ENCODE measurements around the gene SH3PXD2A. TPM values are rescaled to one million over a fixed set of nuclear protein-coding genes. Genes with fewer than 3 reads are reported as not detected.

Gene SH3PXD2A
- total and polyA plus RNA-seq, 9 of the 15 experiments (the other 6 are each of a cell fraction or from before 2014, with no cell fraction given), result 0.41 to 9.3 (median 2.5) TPM

DNA sequence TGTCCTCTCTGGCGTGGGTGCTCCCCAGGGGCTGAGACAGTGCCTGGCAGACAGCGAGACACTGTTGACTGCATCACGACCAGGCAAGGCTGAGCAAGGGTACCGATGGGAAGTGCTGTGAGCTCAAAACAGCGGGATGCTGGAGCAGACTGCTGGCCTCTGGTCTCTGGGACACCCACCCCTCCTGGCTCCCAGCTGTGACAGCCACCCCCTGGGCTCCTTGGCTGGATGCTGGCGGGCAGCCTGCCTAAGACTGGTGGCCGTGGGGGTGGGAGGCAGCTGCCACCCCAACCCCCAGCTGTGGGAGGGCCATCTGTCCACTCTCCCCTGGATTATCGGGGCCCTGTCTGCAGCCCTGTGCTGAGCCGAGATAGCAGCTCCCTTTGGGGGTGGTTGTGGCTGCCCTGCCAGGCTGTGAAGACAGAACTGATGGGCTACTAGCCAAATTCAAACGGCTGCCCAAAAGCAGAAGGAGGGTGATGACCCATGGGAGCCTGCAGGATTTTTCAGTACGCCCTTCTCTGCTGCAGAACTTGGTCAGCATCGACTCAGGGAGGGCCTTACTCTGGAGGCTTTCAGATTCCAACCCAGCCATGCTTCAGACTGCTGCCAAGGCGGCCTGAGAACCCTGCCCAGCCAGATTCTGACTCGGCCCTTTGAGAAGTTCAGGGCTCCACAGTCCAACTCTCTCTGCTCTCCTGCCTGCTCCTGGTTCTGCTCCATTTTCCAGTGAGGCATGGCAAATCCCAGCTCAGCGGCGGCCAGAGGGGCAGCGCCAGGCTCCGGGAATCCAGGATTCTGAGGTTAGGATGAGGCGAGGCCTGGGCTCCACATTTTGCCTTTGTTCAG, 236.6 kb downstream of the SH3PXD2A start (continued):
- TF ChIP-seq ZNF197 (CRISPR knock-in tag; IDR thresholded peaks at IDR 0.05; ENCODE audit: low read depth), result peak; percentile 71
- TF ChIP-seq, protein P1, sequence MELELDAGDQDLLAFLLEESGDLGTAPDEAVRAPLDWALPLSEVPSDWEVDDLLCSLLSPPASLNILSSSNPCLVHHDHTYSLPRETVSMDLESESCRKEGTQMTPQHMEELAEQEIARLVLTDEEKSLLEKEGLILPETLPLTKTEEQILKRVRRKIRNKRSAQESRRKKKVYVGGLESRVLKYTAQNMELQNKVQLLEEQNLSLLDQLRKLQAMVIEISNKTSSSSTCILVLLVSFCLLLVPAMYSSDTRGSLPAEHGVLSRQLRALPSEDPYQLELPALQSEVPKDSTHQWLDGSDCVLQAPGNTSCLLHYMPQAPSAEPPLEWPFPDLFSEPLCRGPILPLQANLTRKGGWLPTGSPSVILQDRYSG (tag; conservative IDR thresholded peaks at IDR 0.05; ENCODE audit: low read depth), result peak; percentile 86; the same call in 1 of the 2 replicates
- TF ChIP-seq, protein P2, sequence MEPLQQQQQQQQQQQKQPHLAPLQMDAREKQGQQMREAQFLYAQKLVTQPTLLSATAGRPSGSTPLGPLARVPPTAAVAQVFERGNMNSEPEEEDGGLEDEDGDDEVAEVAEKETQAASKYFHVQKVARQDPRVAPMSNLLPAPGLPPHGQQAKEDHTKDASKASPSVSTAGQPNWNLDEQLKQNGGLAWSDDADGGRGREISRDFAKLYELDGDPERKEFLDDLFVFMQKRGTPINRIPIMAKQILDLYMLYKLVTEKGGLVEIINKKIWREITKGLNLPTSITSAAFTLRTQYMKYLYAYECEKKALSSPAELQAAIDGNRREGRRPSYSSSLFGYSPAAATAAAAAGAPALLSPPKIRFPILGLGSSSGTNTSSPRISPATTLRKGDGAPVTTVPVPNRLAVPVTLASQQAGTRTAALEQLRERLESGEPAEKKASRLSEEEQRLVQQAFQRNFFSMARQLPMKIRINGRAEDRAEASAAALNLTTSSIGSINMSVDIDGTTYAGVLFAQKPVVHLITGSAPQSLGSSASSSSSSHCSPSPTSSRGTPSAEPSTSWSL (CRISPR knock-in tag; IDR thresholded peaks at IDR 0.05; ENCODE audit: borderline replicate concordance), result no peak
- no peak for TF ChIP-seq MIER1 (IDR thresholded peaks at IDR 0.05; ENCODE audit: low read depth)
- TF ChIP-seq MYNN (IDR thresholded peaks at IDR 0.05), result peak; percentile 93
- no peak for TF ChIP-seq MYNN (CRISPR knock-in tag; IDR thresholded peaks at IDR 0.05)
- TF ChIP-seq ZNF408 (CRISPR knock-in tag; IDR thresholded peaks at IDR 0.05; ENCODE audit: low read depth), result no peak
- TF ChIP-seq RBM14 (IDR thresholded peaks at IDR 0.05; ENCODE audit: borderline replicate concordance, insufficient read depth, low read depth, low read length), result no peak
- peak; percentile 66; the same call in 1 of the 2 replicates for TF ChIP-seq CREB1 (IDR thresholded peaks at IDR 0.05)
- TF ChIP-seq CREB1 (CRISPR knock-in tag; IDR thresholded peaks at IDR 0.05), result no peak
- TF ChIP-seq, protein P3, sequence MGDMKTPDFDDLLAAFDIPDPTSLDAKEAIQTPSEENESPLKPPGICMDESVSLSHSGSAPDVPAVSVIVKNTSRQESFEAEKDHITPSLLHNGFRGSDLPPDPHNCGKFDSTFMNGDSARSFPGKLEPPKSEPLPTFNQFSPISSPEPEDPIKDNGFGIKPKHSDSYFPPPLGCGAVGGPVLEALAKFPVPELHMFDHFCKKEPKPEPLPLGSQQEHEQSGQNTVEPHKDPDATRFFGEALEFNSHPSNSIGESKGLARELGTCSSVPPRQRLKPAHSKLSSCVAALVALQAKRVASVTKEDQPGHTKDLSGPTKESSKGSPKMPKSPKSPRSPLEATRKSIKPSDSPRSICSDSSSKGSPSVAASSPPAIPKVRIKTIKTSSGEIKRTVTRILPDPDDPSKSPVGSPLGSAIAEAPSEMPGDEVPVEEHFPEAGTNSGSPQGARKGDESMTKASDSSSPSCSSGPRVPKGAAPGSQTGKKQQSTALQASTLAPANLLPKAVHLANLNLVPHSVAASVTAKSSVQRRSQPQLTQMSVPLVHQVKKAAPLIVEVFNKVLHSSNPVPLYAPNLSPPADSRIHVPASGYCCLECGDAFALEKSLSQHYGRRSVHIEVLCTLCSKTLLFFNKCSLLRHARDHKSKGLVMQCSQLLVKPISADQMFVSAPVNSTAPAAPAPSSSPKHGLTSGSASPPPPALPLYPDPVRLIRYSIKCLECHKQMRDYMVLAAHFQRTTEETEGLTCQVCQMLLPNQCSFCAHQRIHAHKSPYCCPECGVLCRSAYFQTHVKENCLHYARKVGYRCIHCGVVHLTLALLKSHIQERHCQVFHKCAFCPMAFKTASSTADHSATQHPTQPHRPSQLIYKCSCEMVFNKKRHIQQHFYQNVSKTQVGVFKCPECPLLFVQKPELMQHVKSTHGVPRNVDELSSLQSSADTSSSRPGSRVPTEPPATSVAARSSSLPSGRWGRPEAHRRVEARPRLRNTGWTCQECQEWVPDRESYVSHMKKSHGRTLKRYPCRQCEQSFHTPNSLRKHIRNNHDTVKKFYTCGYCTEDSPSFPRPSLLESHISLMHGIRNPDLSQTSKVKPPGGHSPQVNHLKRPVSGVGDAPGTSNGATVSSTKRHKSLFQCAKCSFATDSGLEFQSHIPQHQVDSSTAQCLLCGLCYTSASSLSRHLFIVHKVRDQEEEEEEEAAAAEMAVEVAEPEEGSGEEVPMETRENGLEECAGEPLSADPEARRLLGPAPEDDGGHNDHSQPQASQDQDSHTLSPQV (IDR thresholded peaks at IDR 0.05), result peak; percentile 89
- TF ChIP-seq FOS (IDR thresholded peaks at IDR 0.05; ENCODE audit: extremely low read depth, insufficient read length), result no peak
- TF ChIP-seq DDX20 (tag; IDR thresholded peaks at IDR 0.05; ENCODE audit: low read depth), result no peak

Measured in K562 (cell line).